Activated naive CD4-positive, alpha-beta T cell treated with anti-CD3 and anti-CD28 coated beads, Interleukin-2, amount 50 U/mL, for 72 hours (primary cell): ENCODE results near the gene KLRC3. TPM values are rescaled to one million over a fixed set of nuclear protein-coding genes. Genes with fewer than 3 reads are reported as not detected.
"Not testable (repeated sequence)": the region's sequence is repeated elsewhere in the genome, so short reads cannot be mapped to it uniquely, and the experiment has no call there.

Source experiments
- ATAC-seq, 2 donors: fragments of 150-1000 bp; cut with Tn5 transposase; 2 replicates each; pipeline ENCODE4 v1.10.0; 2021; ENCODE audit warnings: mild to moderate bottlenecking in 2 of 2, moderate library complexity in 2 of 2
- DNase-seq, 2 donors: peaks; one replicate each; pipeline ENCODE4 v3.0.0; 2021 to 2022; ENCODE audit warnings: low spot score in 2 of 2
- H3K27ac Mint-ChIP-seq, 2 donors: one replicate each; pipeline ENCODE4 v1.8.0; 2022; ENCODE audit warnings: mild to moderate bottlenecking in 2 of 2, mixed read lengths in 2 of 2
- H3K36me3 Mint-ChIP-seq, 2 donors: one replicate each; pipeline ENCODE4 v1.8.0; 2022; ENCODE audit warnings: mixed read lengths in 2 of 2
- H3K9me3 Mint-ChIP-seq, 2 donors: one replicate each; pipeline ENCODE4 v1.8.0; 2022; ENCODE audit warnings: mixed read lengths in 2 of 2
- total RNA-seq, 2 donors: library from RNA; stranded (reverse); gene quantifications; one replicate each; pipeline ENCODE4 v1.2.3, GENCODE V29; 2022

KLRC3 gene
- total RNA-seq, 2 donors from 2014 or later = not detected

GRCh38 chr12:10409392-10409791 lies 11.0 kb downstream of the KLRC3 start, which contains the start of gene KLRC4:
TSS of gene KLRC4 (minus strand) at chr12:10409757. CDS start at chr12:10409575, 182 bp downstream.
- DNase-seq = no peak
- no peak within 1 kb of the TSS for H3K27ac Mint-ChIP-seq
- H3K9me3 Mint-ChIP-seq = no peaks in the 10 kb centered on the region

DNA sequence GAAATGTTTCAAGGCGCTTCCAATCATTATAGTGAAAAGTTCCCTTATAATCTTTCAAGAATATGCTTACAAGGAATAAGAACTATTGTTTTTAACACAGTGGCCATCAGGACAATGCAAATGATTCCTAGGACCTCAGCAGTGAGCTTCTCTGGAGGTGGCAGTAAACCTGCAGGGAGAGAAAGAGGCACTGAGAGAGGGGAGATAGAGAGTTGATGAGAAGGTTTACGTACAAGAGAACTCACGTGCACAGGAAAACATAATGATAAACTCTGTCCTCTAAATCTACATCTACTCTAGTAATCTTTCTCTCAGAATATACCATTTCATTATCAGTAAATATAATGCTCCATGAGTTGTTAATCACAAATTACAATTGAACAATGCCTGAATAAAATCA lies 11.6 kb downstream of the KLRC3 start:
- Mint-ChIP-seq H3K9me3 (no peaks in the 10 kb centered on the region), H3K36me3 (no peaks in the 10 kb centered on the region), H3K27ac (no peak overlapping the region)
- ATAC-seq = no peak
- DNase-seq = no peak

More at GRCh38 chr12:10409392-10409791, 11.0 kb downstream of the KLRC3 start, which contains the start of gene KLRC4:
- no peak for ATAC-seq
- no peaks in the 10 kb centered on the region for H3K36me3 Mint-ChIP-seq

GRCh38 chr12:10406725-10407124 lies 13.7 kb downstream of the KLRC3 start:
- Mint-ChIP-seq H3K36me3 (no peaks in the 10 kb centered on the region), H3K27ac (no peak overlapping the region)
- no peak for ATAC-seq

GRCh38 chr12:10405294-10405693 lies 15.1 kb downstream of the KLRC3 start:
- Mint-ChIP-seq H3K9me3 (no peaks in the 10 kb centered on the region), H3K36me3 (no peaks in the 10 kb centered on the region), H3K27ac (no peak overlapping the region)
- DNase-seq (no peak), ATAC-seq (no peak)

More at GRCh38 chr12:10406725-10407124, 13.7 kb downstream of the KLRC3 start:
- DNase-seq = no peak
- no peaks in the 10 kb centered on the region for H3K9me3 Mint-ChIP-seq

GRCh38 chr12:10404798-10405197 lies 15.6 kb downstream of the KLRC3 start:
- Mint-ChIP-seq H3K9me3 (no peaks in the 10 kb centered on the region), H3K27ac (no peak overlapping the region), H3K36me3 (no peaks in the 10 kb centered on the region)
- ATAC-seq (no peak), DNase-seq (no peak)

GRCh38 chr12:10400829-10401228 lies 19.6 kb downstream of the KLRC3 start:
- no peaks in the 10 kb centered on the region for H3K36me3 Mint-ChIP-seq
- H3K27ac Mint-ChIP-seq = no peak overlapping the region
- ATAC-seq (no peak), DNase-seq (no peak)
- no peaks in the 10 kb centered on the region for H3K9me3 Mint-ChIP-seq

- DNase-seq (no peak), ATAC-seq (no peak)
- H3K27ac Mint-ChIP-seq = no peak overlapping the region
- H3K9me3 Mint-ChIP-seq = no peaks in the 10 kb centered on the region
- H3K36me3 Mint-ChIP-seq = no peaks in the 10 kb centered on the region
These were observed 22.2 kb downstream of the KLRC3 start for GRCh38 chr12:10398168-10398567.

GRCh38 chr12:10397296-10397695 lies 23.1 kb downstream of the KLRC3 start:
- DNase-seq (no peak), ATAC-seq (no peak)
- no peaks in the 10 kb centered on the region for H3K36me3 Mint-ChIP-seq
- no peak overlapping the region for H3K27ac Mint-ChIP-seq
- no peaks in the 10 kb centered on the region for H3K9me3 Mint-ChIP-seq

- DNase-seq, H3K27ac Mint-ChIP-seq, H3K36me3 Mint-ChIP-seq, H3K9me3 Mint-ChIP-seq, ATAC-seq: not testable (repeated sequence)
These were observed 24.2 kb downstream of the KLRC3 start for GRCh38 chr12:10396176-10396575.

GRCh38 chr12:10395390-10395998 lies 24.9 kb downstream of the KLRC3 start:
- DNase-seq = no peak
- no peaks in the 10 kb centered on the region for H3K9me3 Mint-ChIP-seq
- no peak overlapping the region for H3K27ac Mint-ChIP-seq
- H3K36me3 Mint-ChIP-seq = no peaks in the 10 kb centered on the region
- ATAC-seq = peak in 1 of 2 donors; percentile 37

DNA sequence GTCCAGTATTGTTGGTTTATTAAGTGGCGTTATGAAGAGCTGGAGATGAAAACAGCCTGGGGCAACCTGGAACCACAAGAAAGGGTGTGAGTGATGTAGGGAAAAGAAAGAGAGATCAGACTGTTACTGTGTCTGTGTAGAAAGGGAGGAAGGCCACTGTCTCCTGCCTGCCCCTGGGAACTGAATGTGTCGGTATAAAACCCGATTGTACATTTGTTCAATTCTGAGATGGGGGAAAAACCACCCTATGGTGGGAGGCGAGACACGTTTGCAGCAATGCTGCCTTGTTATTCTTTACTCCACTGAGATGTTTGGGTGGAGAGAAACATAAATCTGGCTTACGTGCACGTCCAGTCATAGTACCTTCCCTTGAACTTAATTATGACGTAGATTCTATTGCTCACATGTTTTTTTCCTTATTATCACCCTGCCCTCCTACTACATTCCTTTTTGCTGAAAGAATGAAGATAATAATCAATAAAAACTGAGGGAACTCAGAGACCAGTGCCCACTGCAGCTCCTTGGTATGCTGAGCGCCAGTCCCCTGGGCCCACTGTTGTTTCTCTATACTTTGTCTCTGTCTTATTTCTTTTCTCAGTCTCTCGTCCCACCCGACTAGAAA lies 25.8 kb downstream of the KLRC3 start:
- not testable (repeated sequence) for H3K36me3 Mint-ChIP-seq, ATAC-seq, DNase-seq, H3K27ac Mint-ChIP-seq, H3K9me3 Mint-ChIP-seq

DNA sequence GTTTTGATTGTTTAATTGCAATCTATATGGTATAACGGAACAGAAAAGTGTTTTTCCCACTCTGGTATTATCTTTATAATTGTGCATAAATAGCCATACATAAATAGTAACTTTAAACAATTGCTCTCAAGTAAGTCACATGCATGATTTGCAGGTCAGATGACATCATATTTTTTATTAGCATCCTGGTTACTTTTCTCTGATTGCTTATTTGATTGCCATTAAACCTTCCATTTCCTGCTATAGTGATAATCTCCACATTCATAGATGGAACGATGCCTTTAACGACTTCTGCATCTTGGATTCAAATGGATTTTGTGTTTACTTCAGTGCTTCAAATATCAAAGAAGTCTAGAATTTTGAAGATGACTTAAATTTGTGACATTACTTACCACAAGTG lies 27.1 kb downstream of the KLRC3 start:
- no peaks in the 10 kb centered on the region for H3K36me3 Mint-ChIP-seq
- no peak overlapping the region for H3K27ac Mint-ChIP-seq
- DNase-seq (no peak), ATAC-seq (no peak)
- no peaks in the 10 kb centered on the region for H3K9me3 Mint-ChIP-seq

GRCh38 chr12:10392394-10392930 lies 27.9 kb downstream of the KLRC3 start:
- Mint-ChIP-seq H3K36me3 (no peaks in the 10 kb centered on the region), H3K9me3 (no peaks in the 10 kb centered on the region), H3K27ac (no peak overlapping the region)
- DNase-seq = no peak
- no peak for ATAC-seq

DNA sequence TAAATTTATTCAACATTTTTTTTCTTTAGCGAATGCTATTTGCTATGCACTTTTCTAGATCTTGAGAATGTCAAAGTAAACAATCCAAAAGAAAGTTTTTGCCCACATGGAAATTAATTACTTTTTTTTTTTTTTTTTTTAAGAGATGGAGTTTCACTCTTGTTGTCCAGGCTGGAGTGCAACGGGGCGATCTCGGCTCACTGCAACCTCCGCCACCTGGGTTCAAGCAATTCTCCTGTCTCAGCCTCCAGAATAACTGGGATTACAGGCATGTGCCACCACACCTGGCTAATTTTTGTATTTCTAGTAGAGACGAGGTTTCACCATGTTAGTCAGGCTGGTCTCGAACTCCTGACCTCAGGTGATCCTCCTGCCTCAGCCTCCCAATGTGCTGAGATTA lies 29.4 kb downstream of the KLRC3 start:
- DNase-seq, H3K36me3 Mint-ChIP-seq, ATAC-seq, H3K27ac Mint-ChIP-seq, H3K9me3 Mint-ChIP-seq: not testable (repeated sequence)

GRCh38 chr12:10389904-10390303 lies 30.5 kb downstream of the KLRC3 start, which contains the start of gene KLRK1:
TSS of gene KLRK1 (minus strand) at chr12:10390041. CDS start at chr12:10388810, 1,231 bp downstream.
- no peak within 1 kb of the TSS for H3K27ac Mint-ChIP-seq
- no peaks in the 10 kb centered on the region for H3K36me3 Mint-ChIP-seq
- H3K9me3 Mint-ChIP-seq = no peaks in the 10 kb centered on the region
- no peak for ATAC-seq
- no peak for DNase-seq

DNA sequence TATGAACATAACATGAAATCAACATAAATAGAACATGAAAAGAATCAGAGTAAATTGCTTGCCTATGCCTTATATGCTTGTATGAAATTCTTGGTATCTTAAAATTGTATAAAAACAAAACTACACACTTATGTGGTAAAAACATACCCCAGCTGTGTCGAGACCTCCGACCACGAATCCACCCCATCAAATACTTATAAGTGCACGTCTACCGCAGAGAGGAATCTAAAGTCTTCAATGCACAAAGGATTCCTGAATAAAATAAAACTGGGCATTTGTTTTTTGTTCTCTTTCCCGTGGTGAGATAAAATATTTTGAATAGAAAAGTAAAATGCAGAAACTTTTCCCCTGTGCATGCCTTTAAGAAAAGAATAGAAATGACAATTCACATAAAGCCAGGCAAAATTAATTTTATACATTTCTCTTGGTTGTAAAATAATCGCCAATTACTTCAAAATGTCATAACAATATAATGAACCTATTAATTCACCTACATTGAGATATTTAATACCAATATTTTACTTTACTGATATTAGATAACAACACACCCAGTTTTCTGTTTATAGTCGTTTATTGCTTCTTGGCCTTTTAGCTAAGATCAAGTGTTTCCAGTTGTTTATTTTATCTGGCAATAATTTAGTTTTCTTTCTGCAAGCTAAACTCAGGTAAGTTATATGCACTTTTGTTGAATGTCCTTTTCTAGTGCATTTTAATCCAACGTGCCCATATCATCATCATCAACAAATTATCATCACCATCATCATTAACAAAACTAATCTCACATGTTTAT lies 31.6 kb downstream of the KLRC3 start:
- ATAC-seq = no peak
- H3K36me3 Mint-ChIP-seq = no peaks in the 10 kb centered on the region
- no peaks in the 10 kb centered on the region for H3K9me3 Mint-ChIP-seq
- DNase-seq = no peak
- H3K27ac Mint-ChIP-seq = no peak overlapping the region

DNA sequence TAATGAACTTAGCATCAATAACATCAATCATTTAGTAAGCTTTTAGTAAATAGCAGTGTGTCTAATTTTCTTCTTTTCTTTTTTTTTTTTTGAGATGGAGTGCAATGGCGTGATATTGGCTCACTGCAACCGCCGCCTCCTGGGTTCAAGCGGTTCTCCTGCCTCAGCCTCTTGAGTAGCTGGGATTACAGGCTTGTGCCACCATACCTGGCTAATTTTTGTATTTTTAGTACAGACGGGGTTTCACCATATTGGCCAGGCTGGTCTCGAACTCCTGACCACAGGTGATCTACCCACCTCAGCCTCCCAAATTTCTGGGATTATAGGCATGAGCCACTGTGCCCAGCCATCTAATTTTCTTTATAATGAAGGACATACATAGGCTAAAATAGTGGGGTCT lies 32.9 kb downstream of the KLRC3 start:
- H3K9me3 Mint-ChIP-seq, H3K27ac Mint-ChIP-seq, DNase-seq, ATAC-seq, H3K36me3 Mint-ChIP-seq: not testable (repeated sequence)
